GM21737 (cell line): ENCODE data around the gene ATP2B2.

Experiments
- ATAC-seq: cut with Tn5 transposase; IDR thresholded peaks from one replicate; pipeline ENCODE4 v1.9.1; 2021; ENCODE audit warnings: mild to moderate bottlenecking, moderate library complexity; ENCODE audit not compliant: unreplicated experiment

Gene ATP2B2

DNA sequence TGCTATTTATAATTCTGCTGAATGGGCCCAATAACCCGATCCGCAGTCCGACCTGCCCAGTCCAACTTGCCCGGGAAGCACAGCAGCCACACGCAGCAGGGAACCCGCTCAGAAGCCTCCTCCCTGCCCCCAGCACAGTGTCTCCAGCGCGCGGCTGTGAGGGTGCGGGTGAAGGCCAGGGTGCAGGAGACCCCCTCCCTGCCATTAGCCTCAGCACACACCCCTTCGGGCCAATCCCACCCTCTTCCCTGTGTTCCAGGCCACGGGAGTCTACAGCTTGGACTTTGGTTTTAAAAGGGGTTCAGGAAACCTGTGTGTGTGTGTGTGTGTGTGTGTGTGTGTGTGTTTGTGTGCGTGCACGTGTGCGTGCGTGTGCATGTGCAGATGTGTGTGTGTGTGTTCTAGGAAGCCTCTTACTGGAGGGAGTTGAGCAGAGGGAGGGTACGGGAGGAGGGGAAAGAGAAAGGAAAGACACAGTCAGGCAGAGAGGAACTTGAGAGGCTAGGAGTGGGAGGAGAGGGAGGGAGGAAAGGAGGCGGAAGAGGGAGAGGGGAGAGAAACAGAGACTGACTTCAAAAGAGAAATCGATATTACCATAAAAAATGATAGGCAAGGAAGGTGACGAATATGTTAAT, 34.2 kb downstream of the ATP2B2 start:
- no peak for ATAC-seq

DNA sequence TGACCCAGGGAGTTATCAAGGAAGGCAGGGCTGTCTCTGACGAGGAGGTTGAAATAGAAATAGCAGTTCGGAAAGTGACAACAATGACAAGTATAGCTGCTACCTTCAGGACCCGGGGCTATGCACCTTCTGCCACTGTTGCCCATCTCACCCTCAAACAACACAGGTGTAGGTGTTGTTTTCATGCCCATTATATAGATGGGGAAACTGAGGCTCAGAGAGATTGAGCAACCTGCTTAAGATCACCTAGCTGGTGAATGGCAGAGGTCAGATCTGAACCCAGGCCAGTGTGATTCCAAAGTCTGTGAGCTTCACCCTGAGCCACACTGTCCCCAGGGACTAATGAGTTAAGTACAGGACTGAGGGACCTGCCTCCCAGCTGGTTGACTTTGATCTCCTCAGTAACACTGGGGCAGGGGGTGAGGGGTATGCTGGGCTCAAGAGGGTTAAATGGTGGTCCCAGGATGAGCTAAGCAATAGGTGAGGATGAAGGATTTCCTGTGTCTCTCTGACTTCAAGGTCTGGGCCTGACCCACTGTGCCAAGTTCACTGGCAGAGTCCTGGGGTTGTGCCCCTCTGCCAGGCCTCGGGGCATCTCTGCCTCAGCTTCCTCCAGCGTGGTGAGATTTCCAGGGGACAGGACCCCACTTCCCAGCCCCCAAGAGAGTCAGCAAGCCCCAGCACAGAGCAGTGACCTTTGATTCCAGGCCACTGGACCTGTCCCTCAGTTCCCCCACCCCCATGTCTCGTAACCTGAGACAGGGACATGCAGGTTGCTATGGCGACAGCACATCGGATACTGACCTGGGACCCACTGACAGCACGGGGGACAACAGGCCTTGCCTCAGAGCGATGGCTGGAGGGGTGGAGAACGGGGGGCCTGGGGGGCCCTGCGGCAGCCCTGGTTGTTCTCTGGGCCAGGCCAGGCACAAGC, 35.0 kb downstream of the ATP2B2 start:
- no peak for ATAC-seq

DNA sequence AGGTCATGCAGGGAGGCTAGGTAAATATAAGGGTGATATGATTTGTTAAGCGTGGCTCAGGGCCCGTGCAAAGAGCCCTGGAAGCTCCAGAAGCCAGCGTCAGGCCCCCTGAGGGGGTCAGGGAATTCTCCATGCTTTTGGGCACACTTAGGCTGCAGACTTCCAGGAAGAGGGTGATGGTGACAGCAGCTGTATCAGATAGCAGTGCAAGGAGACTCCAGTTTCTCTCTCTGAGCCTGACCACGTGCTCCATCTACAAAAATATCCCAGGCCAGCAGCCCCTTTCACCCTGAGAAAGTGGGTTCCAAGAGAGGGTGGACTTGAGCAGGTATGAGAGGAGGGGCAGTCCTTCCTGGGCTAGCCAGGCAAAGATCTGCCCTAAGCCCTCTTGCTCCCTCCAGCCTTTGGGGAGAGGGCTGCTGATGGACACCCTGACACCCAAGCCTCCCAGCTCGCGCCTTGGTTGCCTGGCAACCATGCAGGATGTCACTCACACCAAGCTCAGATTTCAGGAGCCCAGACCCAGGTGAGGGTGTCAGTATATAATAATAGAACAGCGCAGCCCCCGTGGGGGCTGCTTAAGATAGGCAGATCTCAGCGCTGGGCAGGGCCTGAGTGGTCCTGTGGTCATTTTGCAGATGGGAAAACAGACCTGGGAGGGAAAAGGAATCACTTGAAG, 35.8 kb downstream of the ATP2B2 start:
- no peak for ATAC-seq

DNA sequence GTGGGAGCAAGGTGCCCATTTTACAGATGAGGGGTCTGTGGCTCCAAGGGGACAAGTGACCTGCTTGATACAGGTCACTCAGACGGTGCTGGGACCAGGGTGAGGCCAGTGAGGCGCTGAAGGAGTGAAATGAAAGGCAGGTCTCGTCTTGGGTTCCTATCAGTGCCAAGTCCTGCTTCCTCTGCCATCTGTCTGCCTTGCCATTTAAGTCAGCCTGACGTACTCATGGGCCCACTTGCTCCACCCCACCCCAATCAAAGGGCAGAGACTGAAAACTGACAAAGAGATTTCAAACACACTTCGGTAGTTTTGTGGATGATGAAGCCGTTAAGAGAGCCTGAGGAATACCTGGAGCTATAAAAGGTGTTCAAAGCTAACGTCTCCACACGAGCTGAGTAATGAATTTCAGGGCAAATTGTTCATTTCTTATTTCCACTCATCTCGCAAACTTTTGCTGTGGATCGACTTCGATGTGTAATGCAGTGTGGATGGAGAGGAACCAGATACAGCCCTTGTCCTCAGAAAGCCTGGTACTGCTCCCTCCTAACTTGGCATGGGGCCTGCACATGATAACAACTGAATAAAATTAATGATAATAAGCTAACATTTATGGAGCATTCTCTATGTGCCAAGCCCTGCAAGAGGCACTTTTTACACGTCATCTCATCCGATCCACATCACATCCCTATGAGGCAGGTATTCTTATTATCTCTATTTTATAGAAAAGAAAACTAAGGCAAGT, 36.6 kb downstream of the ATP2B2 start:
- no peak for ATAC-seq

DNA sequence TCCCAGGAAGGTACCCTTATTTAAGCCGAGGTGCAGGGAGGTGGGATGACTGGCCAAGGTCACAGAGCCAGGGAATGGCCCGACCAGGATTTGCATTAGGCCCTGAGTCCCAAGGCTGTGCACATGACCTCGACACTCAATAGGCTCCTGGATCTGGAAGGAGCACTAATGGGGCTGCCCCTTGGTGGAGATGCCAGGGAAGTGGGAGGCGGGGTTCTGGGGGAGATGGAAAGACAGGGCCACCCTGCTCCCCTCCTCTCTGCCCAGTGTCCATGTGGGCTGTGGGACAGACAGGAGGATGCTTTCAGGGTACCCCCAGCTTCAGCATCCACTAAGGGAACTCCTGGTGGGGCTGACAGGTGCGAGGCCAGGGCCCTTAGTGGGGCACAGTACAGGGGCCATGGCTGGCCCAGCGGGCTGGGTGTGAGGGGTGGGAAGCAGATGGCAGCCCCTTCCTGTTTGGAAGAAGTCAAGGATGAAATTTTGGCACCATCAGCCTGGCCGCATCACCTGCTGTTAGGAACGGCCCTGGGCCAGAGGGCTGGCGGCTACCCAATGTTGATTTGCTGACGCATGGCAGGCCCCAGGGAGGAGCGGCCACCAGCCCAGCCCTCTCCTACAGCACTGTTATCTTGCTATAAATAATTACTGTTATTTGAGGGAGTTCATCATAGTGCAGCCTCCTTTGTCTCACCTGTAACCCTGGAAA, 37.3 kb downstream of the ATP2B2 start:
- no peak for ATAC-seq

DNA sequence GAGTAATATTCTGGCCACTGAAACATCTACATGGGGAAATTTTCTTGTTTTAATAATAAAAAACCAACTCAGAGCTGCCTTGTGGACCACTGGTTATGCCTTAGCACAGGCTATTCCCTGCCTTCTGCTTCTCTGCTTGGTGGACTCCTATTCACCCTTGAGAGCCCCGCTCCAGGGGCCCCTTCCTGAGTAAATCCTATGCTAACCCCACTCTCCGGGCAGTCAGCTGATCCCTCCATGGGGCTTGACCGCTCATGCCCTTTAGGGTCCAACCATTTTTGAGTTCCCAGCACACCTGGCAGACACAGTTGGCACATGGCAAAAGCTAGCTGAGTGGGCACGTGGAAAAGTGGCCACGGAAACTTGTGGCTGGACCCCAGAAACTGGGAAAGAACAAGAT, 38.2 kb downstream of the ATP2B2 start:
- no peak for ATAC-seq

DNA sequence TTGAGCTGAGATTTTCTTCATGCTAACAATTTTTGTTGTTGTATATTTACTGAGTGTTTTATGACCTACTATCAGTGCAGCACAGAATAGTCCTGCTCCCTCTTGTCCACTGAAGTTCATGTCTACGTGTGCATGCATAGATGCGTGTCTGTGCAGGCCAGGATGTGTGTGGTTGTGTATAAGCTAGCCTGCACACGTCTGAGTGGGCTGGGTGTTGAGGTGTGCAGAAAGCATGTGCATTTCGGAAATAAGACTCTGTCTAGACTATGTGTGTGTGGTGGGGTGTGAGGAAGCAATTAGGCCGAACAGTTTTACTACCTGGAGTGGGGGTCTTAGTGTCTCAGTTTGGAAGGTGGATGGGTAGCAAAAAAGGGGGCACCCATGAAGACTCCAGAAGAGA, 39.2 kb downstream of the ATP2B2 start:
- no peak for ATAC-seq

DNA sequence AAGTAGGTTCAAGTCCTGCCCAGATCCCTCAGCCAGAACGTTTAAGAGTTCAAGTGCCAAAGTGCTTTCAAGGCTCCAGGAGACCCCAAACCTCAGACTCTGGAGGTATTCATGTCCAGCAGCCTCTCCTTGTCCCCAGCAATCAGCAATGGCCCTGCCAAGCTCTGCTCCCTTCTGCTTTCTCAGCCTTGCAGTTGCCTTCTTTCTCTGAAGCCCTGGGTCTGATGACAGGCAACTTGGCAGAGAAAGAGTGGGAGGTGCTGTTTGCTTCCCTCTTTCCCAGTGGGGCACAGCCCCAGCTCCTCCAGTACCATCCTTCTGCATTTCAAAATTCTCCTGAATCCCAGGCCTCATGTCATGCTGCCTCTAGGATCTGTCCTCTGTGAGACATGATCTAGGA, 40.2 kb downstream of the ATP2B2 start:
- no peak for ATAC-seq

DNA sequence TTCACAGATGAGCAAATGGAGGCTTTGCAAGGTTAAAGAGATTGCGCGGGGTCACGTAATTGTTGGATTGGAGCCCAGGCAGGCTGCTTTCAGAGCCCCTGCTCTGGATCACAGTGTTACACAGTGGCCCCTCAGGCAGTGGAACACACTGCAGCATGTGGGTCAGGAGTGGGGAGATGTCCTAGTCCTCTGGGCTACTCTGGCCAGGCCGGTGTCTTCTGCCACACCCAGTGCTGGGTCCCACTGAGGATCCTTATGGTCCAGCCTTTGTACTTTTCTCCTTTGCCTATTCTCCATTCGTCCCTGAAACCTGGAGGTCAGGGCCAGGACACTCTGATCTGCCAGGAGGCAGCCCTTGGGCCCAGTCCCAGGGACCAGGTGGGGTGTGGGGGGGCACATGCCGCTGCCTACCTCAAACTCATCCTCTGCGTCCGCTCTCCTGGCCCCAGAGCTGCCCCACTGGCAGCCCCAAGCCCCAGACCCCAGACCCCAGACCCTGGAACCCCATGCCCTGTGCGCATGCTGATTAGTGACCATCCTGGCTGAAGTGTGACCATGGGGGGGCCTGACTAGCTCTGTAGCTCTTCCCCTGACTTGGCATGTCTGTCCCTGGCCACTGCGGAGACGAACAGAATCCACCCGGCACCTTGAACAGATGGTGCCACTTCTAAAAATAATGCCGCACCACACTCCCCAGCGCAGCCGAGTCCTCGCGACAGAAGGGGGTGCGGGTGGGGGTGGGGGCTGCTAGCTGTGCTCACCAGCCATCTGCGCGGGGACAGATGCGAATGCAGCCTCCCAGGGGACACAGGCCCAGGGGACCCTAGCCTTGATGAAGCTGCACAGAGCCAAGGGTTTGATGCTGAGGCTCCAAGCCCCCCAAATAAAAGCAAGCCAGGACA, 41.6 kb downstream of the ATP2B2 start:
- no peak for ATAC-seq

DNA sequence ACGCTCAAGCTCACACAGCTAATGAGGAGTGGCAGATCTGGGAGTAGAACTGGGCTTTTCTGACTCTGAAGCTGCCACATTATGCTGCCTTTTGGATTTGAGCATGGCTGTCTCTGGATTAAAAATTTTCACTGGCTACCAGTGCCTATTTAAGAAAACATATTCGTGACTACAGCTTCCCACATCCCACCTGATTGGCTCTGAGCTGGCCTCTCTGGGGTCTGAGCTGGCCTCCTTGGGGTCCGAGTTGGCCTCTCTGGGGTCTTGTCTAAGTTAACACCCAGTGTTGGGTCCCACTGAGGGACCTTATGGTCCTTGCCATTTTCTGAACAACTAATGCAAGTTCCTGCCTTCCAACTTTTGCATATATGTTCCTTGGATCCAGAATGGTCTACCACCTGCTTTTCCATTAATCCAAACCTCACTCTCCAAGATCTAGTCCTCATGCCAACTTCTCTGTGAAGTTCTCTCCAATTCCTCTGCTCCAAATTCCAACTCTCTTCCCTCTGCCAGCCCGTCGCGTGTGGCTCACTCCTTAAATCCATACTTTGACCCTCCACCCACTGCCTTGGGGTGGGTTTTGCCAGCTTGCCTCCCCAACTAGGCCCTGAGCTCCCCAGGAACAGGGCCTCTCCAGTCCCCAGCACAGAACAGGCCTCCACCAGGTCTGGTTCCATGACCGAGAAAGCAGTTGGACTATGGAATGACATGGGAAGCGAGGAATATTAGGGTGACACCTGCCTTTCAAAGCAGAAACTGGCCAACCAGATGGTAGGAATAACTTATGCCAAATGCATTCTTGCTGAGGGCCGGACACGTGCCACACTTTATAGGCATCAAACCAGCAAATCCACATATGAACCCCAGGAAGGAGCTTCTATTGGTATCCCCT, 42.5 kb downstream of the ATP2B2 start:
- ATAC-seq, result no peak

DNA sequence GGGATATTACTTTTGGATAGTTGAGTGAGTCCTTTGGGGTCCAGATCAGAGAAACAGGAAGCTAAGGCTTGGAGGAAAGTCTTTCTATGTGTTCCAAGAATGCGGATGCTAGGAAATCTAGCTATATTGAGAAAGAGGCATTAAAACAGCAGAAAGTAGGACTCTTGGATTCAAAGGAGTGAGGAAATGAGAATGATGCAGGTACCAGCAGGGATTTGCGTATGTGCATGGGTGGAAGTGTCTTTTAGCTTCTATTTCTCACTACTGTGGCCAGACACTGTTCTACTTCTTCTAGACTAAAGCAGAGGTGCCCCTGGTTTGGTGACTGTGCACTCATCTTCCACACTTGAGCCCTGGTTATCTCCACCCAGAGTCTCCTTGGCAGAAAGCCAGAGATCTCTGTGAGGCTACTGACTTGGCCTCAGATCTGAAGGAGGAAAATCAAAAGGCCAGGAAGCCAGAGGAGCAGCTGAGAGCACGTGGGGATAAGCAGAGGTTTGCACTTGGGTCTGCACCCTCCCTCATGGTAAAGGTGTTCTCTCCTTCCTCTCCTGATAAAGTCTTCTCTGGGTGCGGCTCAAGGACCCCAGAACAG, 44.3 kb downstream of the ATP2B2 start:
- ATAC-seq, result no peak

DNA sequence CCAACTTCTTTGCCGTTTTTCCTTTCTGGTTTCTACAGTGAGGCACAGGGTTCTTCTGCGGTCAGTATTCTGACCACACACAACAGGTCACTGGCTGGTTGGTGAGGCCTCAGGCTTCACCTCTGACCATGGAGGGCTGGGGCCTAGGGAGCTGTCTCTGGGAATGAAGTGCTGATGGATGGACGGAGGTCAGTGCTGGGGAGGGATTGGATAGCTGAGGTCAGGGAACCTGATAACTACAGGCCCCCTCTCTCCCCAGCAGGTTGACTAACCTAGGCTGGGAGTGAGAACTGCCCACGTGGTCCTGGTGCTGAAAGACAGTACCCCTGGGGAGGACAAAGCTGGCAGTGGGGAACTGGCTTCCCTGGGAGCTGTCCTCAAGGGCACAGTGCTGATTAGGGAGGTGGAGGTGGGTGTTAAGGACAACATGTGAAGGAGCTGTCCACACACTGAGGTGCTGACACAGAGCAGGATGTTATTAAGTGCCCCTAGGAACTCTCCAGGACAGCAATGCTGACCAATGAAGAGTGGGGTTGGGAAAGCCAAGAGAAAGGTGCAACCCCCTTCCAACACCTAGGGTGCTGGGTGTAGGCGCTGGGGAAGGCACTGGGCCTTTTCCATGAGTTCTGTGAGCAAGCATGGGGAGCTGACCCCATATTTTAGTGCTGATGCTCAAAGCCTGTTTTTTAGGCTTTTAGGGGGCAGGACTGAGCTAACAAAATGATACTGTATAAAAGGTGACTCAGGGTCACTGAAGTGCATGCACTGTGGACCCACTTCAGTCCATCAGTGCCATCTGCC, 45.2 kb downstream of the ATP2B2 start:
- ATAC-seq, result no peak

DNA sequence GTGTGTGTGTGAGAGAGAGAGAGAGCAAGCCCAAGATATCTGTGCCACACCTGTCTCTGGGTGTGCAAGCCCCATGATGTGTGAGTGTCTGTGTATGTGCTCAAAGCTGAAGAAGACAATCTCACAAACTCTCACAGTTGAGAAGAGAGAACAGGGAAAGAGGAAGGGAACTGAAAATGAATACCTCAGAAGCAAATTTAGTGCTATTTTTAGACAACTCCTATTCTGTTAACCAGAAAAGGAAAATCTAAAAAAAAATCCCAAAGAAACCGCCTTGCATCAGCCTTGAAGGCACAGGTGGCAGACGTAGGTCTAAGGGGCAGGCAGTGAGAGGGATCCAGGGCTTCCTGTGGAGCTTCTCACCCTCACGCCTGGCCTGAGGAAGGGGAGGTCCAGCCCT, 47.8 kb downstream of the ATP2B2 start:
- no peak for ATAC-seq

DNA sequence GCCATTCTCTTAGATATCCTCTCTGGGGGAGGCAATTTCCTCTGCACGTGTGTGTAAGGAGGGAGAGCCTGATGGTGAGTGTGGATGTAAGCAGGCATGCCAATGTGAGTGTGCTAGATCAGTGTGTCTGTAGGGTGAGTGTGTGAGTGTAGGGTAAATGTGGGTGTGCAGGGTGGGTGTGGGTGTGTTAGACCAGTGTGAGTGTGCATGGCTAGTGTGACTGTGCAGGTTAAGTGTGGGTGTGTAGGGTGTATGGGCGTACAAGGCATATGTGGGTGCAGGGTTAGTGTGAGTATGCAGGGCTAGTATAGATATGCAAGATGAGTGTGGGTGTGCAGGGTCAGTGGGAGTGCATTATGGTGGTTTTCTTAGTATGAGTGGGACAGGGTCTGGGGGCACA, 48.4 kb downstream of the ATP2B2 start:
- ATAC-seq, result no peak

DNA sequence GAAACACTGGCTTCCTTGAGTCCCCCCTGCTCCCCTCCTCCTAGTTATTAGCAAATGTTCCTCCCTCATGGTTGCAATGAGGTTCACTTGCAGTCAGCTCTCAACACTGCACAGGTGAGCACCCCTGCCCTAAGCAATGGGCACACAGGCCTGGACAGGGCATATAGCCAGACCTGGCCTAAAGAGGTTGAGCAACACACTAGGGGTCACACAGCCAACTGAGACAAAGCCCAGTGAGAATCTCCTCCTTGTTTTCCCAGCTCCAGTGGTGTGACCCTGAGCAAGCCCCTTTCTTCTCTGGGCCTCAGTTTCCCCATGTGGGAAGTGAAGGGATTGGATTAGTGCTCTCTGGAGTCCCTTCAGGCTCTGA, 49.9 kb downstream of the ATP2B2 start:
- ATAC-seq, result no peak

DNA sequence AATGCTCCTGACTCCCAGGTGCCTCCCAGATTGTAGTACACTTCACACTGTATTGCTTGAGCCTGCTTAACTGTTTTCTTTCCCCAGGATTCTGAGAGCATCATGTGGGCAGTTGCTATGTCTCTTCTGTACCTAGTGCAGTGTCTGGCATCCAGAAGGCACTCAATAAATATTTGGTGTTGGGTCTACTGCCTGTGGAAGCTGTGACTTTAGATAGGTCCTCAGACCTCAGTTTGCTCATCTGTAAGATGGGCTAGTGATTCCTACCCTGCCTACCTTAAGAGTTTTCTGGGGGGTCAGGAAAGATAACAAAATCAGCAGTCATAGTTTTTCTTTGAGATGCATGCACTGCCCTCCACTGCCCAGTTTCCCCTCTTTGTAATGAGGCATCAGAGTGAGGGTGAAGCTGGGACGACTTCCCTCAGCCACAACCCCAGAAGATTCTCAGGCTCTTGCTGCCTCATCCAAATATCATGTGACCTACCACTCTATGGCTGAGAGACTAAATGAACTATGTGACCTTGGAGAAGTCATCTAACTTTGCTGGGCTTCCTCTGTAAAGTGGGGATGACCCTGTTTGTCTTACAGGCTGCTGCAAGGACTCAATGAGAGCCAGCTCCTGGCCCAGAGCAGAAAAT, 50.4 kb downstream of the ATP2B2 start:
- no peak for ATAC-seq
